Left forelimb (tissue), 1 donor: ENCODE results near the gene PDLIM3.
"Not testable (repeated sequence)": the region's sequence is repeated elsewhere in the genome, so short reads cannot be mapped to it uniquely, and the experiment has no call there.

Source experiments
- DNase-seq: peaks from one replicate; pipeline ENCODE4 v3.0.0-alpha.2; 2018; ENCODE audit warnings: low spot score

PDLIM3 gene

GRCh38 chr4:185518069-185518468, 17.2 kb downstream of the PDLIM3 start:
- no peak for DNase-seq

GRCh38 chr4:185515248-185515647, 20.1 kb downstream of the PDLIM3 start:
- DNase-seq: no peak

- DNase-seq: no peak
Observed at GRCh38 chr4:185514182-185514697, 21.1 kb downstream of the PDLIM3 start.

GRCh38 chr4:185513489-185514181, 21.7 kb downstream of the PDLIM3 start:
- no peak for DNase-seq

GRCh38 chr4:185512516-185512915, 22.8 kb downstream of the PDLIM3 start:
- no peak for DNase-seq

- DNase-seq: not testable (repeated sequence)
Observed at GRCh38 chr4:185511243-185511642, 24.1 kb downstream of the PDLIM3 start.

GRCh38 chr4:185510806-185511205, 24.5 kb downstream of the PDLIM3 start:
- DNase-seq: no peak

- no peak for DNase-seq
Observed at GRCh38 chr4:185508181-185508580, 27.1 kb downstream of the PDLIM3 start.

- DNase-seq: no peak
Observed at GRCh38 chr4:185506422-185506821, 28.9 kb downstream of the PDLIM3 start.

GRCh38 chr4:185504098-185505047, 30.9 kb downstream of the PDLIM3 start:
- no peak for DNase-seq

GRCh38 chr4:185502386-185502785, 32.9 kb downstream of the PDLIM3 start:
- DNase-seq: no peak

- DNase-seq: no peak
Observed at GRCh38 chr4:185500576-185500975, 34.7 kb downstream of the PDLIM3 start.

GRCh38 chr4:185500035-185500434, 35.3 kb downstream of the PDLIM3 start:
- no peak for DNase-seq

- no peak for DNase-seq
Observed at GRCh38 chr4:185488650-185489049, 46.7 kb downstream of the PDLIM3 start.

GRCh38 chr4:185481401-185481800, 53.9 kb downstream of the PDLIM3 start:
- no peak for DNase-seq

- no peak for DNase-seq
Observed at GRCh38 chr4:185480016-185480732, 55.1 kb downstream of the PDLIM3 start.

GRCh38 chr4:185479507-185479971, 55.8 kb downstream of the PDLIM3 start:
- no peak for DNase-seq

- no peak for DNase-seq
Observed at GRCh38 chr4:185473247-185473646, 62.1 kb downstream of the PDLIM3 start.

GRCh38 chr4:185472103-185472542, 63.2 kb downstream of the PDLIM3 start:
- DNase-seq: no peak

GRCh38 chr4:185471235-185472102, 63.8 kb downstream of the PDLIM3 start, which contains the start of gene CCDC110:
Gene CCDC110, minus strand, starts transcription at chr4:185471733. Its CDS starts 50 bp downstream, at chr4:185471683.
- DNase-seq: peak; percentile 95
